CD14-positive monocyte (primary cell): ENCODE measurements around the gene TTC39A. TPM values are rescaled to one million over a fixed set of nuclear protein-coding genes. Genes with fewer than 3 reads are reported as not detected.

Experiments used
- DNase-seq, 3 donors: peaks; one replicate each; pipeline ENCODE4 v3.0.0-alpha.2; 2011 to 2022
- H2AFZ ChIP-seq: 2 replicates; pipeline ENCODE4 v1.6.0; 2012; ENCODE audit warnings: mild to moderate bottlenecking, low read depth, low read length, inconsistent platforms; ENCODE audit not compliant: insufficient read depth, poor library complexity, severe bottlenecking
- H3K27ac ChIP-seq, 2 donors: 1 replicate in 1 of 2; 2 replicates in 1 of 2; pipeline ENCODE4 v1.5.1; 2012 to 2013; ENCODE audit warnings: low read length in 2 of 2, control low read depth in 1 of 2, inconsistent platforms in 1 of 2, low read depth in 1 of 2, mild to moderate bottlenecking in 1 of 2
- H3K27me3 ChIP-seq, 2 donors: one replicate each; pipeline versions ENCODE4 v1.6.0 to v1.6.1; 2011 to 2013; ENCODE audit warnings: low read length in 2 of 2; ENCODE audit not compliant: control insufficient read depth in 2 of 2, insufficient read depth in 2 of 2
- H3K36me3 ChIP-seq, 2 donors: replicated peaks in 1 of 2; 1 replicate in 1 of 2; 2 replicates in 1 of 2; pipeline versions ENCODE4 v1.5.1 to v1.6.1; 2012 to 2013; ENCODE audit warnings: low read length in 2 of 2, control low read depth in 1 of 2, inconsistent platforms in 1 of 2, mild to moderate bottlenecking in 1 of 2; ENCODE audit not compliant: insufficient read depth in 2 of 2, control insufficient read depth in 1 of 2
- H3K4me1 ChIP-seq, 2 donors: 1 replicate in 1 of 2; 2 replicates in 1 of 2; pipeline versions ENCODE4 v1.5.1 to v1.6.1; 2012 to 2013; ENCODE audit warnings: low read length in 2 of 2, control low read depth in 1 of 2, inconsistent platforms in 1 of 2, mild to moderate bottlenecking in 1 of 2, moderate library complexity in 1 of 2; ENCODE audit not compliant: insufficient read depth in 2 of 2, control insufficient read depth in 1 of 2
- H3K4me2 ChIP-seq: replicated peaks from 2 replicates; pipeline ENCODE3; 2012; ENCODE audit warnings: low read length, moderate library complexity, mild to moderate bottlenecking; ENCODE audit not compliant: poor library complexity, severe bottlenecking; ENCODE audit errors: extremely low read depth
- H3K4me3 ChIP-seq, 3 experiments: fragments of 200-600 bp in 1 of 3; sonication (generic) in 1 of 3; replicated peaks in 1 of 3; 1 replicate in 2 of 3; 2 replicates in 1 of 3; pipeline ENCODE4 v1.5.1; 2011 to 2013; ENCODE audit warnings: low read length in 3 of 3, mild to moderate bottlenecking in 3 of 3, control low read depth in 2 of 3, low read depth in 2 of 3, inconsistent platforms in 1 of 3, moderate library complexity in 1 of 3
- H3K79me2 ChIP-seq: 2 replicates; pipeline ENCODE4 v1.6.0; 2012; ENCODE audit warnings: mild to moderate bottlenecking, control low read depth, inconsistent platforms, low read length, moderate library complexity; ENCODE audit not compliant: insufficient read depth
- H3K9ac ChIP-seq: 2 replicates; pipeline ENCODE4 v1.6.0; 2017; ENCODE audit warnings: low read length, mild to moderate bottlenecking; ENCODE audit not compliant: insufficient read depth, poor library complexity, severe bottlenecking
- H3K9me3 ChIP-seq, 2 donors: replicated peaks in 1 of 2; 1 replicate in 1 of 2; 2 replicates in 1 of 2; pipeline versions ENCODE4 v1.5.1 to v1.6.1; 2012 to 2013; ENCODE audit warnings: low read length in 2 of 2, control low read depth in 1 of 2; ENCODE audit not compliant: control insufficient read depth in 1 of 2, insufficient read depth in 1 of 2
- H4K20me1 ChIP-seq: 2 replicates; pipeline ENCODE4 v1.6.0; 2012; ENCODE audit warnings: mild to moderate bottlenecking, low read length, control low read depth, moderate library complexity; ENCODE audit not compliant: insufficient read depth
- H3K27ac Mint-ChIP-seq, 7 donors: one replicate each; pipeline ENCODE4 v1.8.0; 2020; ENCODE audit warnings: mild to moderate bottlenecking in 7 of 7, mixed read lengths in 7 of 7, moderate library complexity in 6 of 7, inconsistent platforms in 2 of 7
- H3K27me3 Mint-ChIP-seq, 3 donors: one replicate each; pipeline ENCODE4 v1.8.0; 2021 to 2022; ENCODE audit warnings: low read depth in 3 of 3, mild to moderate bottlenecking in 3 of 3, mixed read lengths in 3 of 3, moderate library complexity in 3 of 3, inconsistent platforms in 1 of 3
- H3K36me3 Mint-ChIP-seq, 2 donors: one replicate each; pipeline ENCODE4 v1.8.0; 2020; ENCODE audit warnings: mixed read lengths in 2 of 2, inconsistent platforms in 1 of 2, mild to moderate bottlenecking in 1 of 2
- H3K4me1 Mint-ChIP-seq: one replicate; pipeline ENCODE4 v1.8.0; 2020; ENCODE audit warnings: mild to moderate bottlenecking, mixed read lengths
- H3K4me3 Mint-ChIP-seq, 2 donors: one replicate each; pipeline ENCODE4 v1.8.0; 2020; ENCODE audit warnings: mild to moderate bottlenecking in 2 of 2, mixed read lengths in 2 of 2, moderate library complexity in 1 of 2
- H3K9me3 Mint-ChIP-seq, 7 donors: one replicate each; pipeline ENCODE4 v1.8.0; 2020 to 2022; ENCODE audit warnings: mixed read lengths in 7 of 7, mild to moderate bottlenecking in 6 of 7, moderate library complexity in 6 of 7, inconsistent platforms in 2 of 7
- CTCF ChIP-seq: fragments of 200-600 bp; IDR thresholded peaks from one replicate; pipeline ENCODE4 v1.8.0; 2022; ENCODE audit warnings: antibody characterized with exemption, mild to moderate bottlenecking
- WGBS: methylation state at CpG from one replicate; pipeline ENCODE4 v1.1.5; 2013; ENCODE audit warnings: missing lambda C conversion rate; ENCODE audit not compliant: insufficient coverage; 5-methylcytosine and 5-hydroxymethylcytosine counted together
- intact Hi-C, 2 donors: fragments of 100-400 bp; cut with micrococcal nuclease; formaldehyde crosslinking; loops; one replicate each; pipeline versions ENCODE4 v1.15.0 to v1.15.1; 2023
- polyA plus RNA-seq, 3 donors: library from polyadenylated mRNA; depleted of rRNA in 1 of 3; unstranded in 2 of 3; stranded (reverse) in 1 of 3; fragments of 300-500 nt in 2 of 3; fragments of >200 nt in 1 of 3; fragmentation: Illumina TruSeq in 2 of 3; gene quantifications; 1 replicate in 2 of 3; 2 replicates in 1 of 3; pipeline ENCODE4 v1.2.3, GENCODE V29; 2012 to 2021

TTC39A gene
- polyA plus RNA-seq, 3 donors: 0.16 TPM; not detected in 2

- Mint-ChIP-seq H3K27me3 (peaks cover 0 to 5% (median 2%) of the 10 kb centered on the region in 3 donors), H3K4me3 (no peak overlapping the region), H3K4me1 (peaks cover under 1% of the 10 kb centered on the region), H3K27ac (no peak overlapping the region), H3K9me3 (no peaks in the 10 kb centered on the region), H3K36me3 (no peaks in the 10 kb centered on the region)
- Histone ChIP-seq H3K9me3 (no peaks in the 10 kb centered on the region), H3K4me1 (no peaks in the 10 kb centered on the region), H3K36me3 (no peaks in the 10 kb centered on the region), H2AFZ (no peak overlapping the region), H3K9ac (no peak overlapping the region), H3K27me3 (no peaks in the 10 kb centered on the region), H3K27ac (no peak overlapping the region), H4K20me1 (no peaks in the 10 kb centered on the region), H3K79me2 (no peaks in the 10 kb centered on the region), H3K4me3 (no peak overlapping the region), H3K4me2 (no peak overlapping the region)
- DNase-seq: peak in 1 of 3 donors; percentile 3
- TF ChIP-seq CTCF: no peak
- 98% methylated on average over 4 of the region's 8 CpGs for WGBS
- intact Hi-C loops: no loop called here
These were observed 40.5 kb downstream of the TTC39A start for GRCh38 chr1:51289676-51290488.

GRCh38 chr1:51288578-51288977, 41.8 kb downstream of the TTC39A start:
- WGBS: 94% methylated on average over 5 of the region's 5 CpGs
- Histone ChIP-seq H3K4me3 (no peak overlapping the region), H3K4me1 (no peaks in the 10 kb centered on the region), H3K79me2 (no peaks in the 10 kb centered on the region), H3K36me3 (no peaks in the 10 kb centered on the region), H4K20me1 (no peaks in the 10 kb centered on the region), H3K9ac (no peak overlapping the region), H2AFZ (no peak overlapping the region), H3K9me3 (no peaks in the 10 kb centered on the region), H3K27me3 (no peaks in the 10 kb centered on the region), H3K4me2 (no peak overlapping the region), H3K27ac (no peak overlapping the region)
- no peak for TF ChIP-seq CTCF
- Mint-ChIP-seq H3K27ac (no peak overlapping the region), H3K4me3 (no peak overlapping the region), H3K27me3 (peaks cover 0 to 2% (median 1%) of the 10 kb centered on the region in 3 donors), H3K4me1 (peaks cover 3% of the 10 kb centered on the region), H3K36me3 (no peaks in the 10 kb centered on the region), H3K9me3 (peaks cover 0 to 2% (median 0%) of the 10 kb centered on the region in 7 donors)
- no peak for DNase-seq
- intact Hi-C loops: no loop called here
